Lung microvascular endothelial cell (primary cell): ENCODE data around the gene FGF14. TPM values are rescaled to one million over a fixed set of nuclear protein-coding genes. Genes with fewer than 3 reads are reported as not detected.

Experiments
- DNase-seq, 2 donors: peaks; one replicate each; pipeline versions ENCODE4 v3.0.0 to v3.0.0-alpha.2; 2010; ENCODE audit warnings: low read depth in 2 of 2
- total RNA-seq: library from RNA; depleted of rRNA; stranded (reverse); fragments of >200 nt; gene quantifications from 2 replicates; pipeline ENCODE4 v1.2.1, GENCODE V29; 2014

FGF14 gene
- total RNA-seq, 1 donor from 2014 or later = 0.79 TPM

DNA sequence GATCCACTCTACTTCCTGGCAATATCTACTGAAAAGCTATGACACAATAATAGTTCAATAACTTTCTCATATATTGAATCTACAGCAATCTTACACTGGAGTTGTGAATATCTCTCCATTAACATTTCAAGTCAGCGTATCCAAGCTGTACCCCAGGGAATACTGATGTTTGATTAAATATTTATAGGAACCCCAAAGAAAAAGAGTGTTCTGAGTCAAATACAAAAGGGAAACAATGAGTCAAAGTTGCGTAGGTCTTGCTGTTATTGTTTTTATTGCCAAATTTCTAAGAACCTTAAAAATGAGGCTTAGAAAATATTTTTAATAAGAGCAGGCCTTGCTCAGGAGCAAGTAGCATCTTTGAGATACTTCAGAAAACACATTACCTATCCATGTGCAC lies 415.5 kb downstream of the FGF14 start:
- no peak for DNase-seq

DNA sequence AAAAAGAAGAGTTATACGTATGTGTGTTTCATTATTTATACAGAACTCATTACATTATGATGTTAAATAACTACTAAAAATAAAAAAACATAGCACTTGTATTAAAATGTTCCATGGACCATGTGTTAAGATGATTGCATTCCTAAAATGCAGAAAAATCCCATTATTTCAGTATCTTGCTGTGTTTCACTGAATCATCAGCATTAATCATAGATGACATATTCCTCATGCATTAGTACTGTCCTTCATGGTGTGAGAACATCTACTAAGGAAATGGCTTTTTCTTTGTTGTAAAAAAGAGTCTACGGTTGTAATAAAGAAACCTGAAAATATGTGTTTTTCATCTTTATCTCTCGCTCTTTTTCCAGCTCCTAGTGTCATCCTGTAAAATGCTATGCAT lies 416.5 kb downstream of the FGF14 start:
- DNase-seq = no peak

DNA sequence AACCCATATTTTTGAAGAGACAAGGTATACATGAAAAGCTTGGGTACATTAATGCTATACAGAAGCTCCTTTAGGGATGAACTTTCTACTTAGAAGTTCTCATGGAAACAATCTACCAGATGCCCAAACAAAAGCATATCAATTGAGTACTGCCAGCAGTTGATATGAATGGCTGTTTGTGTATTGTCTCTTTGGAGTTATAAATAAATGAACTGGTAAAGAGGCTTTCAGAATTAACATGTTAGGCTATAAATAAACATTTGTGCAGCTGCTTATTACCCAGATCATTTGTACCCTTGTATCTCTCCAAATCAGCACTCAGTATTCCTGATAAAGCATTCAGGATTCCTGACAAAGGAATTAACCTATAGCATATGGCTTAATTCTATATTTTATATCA lies 418.9 kb downstream of the FGF14 start:
- DNase-seq = no peak

DNA sequence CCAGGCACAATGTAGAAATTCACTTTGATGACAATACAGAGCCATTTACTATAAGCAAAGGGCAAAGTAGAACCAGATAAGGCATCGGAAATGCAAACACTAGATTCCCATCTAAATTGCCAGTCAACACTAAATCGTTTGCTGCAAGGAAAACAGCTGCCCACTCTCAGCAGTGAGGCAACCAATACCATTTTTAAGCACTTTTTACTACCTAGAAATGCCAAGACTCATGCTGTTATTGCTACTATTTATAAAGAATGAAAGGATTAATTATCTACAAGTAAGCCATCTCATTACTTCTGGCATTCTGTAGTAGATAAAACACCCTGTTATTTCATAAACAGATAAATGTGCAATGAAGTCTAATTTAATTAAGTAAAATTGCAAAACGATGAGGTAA lies 422.0 kb downstream of the FGF14 start:
- DNase-seq = no peak

DNA sequence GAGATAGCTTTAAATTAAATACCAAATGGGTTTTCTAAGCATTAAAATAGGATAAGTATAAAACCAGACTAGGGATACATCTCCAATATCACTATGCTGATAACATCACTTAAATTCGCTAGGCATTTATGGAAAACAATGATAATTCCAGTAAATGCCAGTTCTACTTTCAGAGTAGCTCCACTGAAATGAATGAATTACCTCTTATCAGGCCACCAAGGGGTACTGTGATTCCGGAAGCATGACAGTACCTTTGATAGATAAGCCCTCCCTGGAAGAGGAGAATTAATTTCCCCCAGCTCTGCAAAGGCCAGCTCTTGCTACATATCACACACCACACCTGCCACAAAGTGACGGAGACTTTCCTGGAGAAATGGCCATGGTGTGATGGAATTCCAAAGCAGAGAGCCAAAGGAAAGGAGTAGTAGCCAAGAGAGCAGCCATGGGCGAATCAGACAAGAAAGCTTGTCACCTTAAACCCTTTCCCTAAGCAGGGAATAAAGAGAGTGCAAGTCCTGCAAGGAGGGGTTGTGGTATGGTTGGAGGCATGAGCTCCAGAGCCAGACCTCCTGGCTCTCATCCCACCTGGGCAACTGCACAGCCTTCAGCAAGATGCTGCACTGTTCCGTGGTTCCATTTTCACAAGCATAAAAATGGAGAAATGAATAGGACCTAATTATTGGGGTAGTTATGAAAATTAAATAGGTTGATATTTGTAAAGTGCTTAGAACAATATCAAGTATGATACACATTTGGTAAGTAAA lies 423.1 kb downstream of the FGF14 start:
- DNase-seq = no peak

DNA sequence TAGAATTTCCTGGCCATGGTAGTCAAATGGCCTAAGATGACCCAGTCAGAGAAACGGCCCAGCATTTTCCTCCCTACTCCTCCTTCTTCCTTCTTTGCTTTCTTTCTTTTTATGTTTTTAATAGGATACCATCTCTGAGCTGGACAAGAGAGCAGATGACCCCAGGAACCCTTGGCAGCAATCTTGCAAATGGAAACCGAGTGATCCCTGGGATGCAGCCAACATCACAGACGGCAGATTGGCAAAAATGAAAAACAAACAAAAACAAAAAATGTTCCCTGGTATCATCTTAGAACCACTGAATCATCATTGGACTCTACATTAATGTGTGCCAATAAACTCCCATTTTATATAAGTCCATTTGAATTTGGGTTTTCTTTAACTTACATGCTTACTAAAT lies 424.4 kb downstream of the FGF14 start:
- DNase-seq = peak in 1 of 2 donors; percentile 24

DNA sequence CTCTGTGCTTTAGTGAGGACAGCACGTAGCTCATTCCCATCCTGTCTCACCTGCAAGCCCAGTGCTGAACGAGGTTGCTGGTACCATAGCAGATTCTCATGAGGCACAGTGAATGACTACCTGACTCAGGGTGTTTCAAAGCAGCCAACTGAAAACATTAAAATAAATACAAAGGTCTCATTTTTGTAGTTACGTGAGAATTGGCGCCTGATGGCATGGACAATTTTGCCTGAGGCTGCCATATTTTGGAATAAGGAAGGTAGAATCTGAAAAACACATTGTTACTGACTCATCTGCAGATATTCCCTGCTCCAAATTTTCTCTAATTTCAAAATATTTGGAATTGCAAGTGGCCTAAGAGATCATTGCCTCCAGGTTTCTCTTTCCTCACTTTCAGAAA lies 429.7 kb downstream of the FGF14 start:
- DNase-seq = no peak

DNA sequence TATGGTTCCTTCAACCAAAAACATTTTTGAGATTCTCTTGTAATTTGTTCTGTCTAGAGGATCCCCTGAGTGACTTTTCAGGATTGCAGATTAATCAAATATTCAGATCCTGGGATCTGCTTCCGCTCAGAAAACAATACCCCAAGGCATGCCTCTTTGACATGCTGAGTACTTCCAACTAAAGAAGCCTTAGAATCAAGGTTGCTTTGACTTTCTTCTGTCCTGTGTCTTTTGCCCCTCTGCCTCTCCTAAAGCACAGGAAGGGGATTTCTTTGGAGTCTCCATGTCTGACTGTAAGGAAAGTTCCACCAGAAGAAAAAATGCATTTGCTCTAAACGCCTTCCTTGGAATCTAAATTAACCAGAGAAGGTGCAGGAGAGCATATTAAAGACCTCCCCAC lies 431.5 kb downstream of the FGF14 start:
- DNase-seq = no peak

DNA sequence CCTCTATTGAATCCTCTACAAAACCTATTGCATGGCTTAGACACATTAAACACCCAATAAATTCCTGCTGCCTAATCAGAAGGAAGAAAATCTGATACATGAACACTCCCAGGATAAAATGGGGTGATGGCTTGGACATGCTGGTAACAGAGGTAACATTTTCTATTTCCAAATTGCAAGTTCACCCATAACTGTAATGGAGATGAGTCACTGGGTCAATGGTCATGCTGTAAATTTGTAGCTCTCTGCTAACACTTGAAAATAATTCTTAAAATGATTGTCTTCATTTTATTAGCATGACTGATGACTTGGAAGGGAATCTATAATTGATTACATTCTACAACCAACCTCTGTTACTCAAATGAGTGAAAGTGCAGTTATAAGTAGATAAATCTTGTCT lies 434.1 kb downstream of the FGF14 start:
- no peak for DNase-seq

DNA sequence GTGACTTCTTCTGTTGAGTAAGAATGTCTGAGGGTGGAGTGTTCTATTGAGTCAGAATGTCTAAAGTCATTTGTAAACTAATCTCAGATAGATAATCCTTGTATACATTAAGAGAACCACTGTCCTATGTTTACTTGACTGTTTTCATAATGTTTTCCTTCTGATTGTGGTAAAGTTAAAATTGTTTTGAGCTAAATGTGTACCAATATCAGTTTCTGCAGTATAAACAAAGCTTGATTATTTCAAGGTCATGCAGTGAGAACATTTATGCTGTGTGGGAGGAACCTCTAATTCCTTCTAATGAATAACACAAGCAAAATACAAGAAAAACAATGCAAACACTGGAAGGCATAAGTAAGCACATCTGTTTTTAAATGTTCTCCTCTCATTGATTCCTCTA lies 434.6 kb downstream of the FGF14 start:
- no peak for DNase-seq

DNA sequence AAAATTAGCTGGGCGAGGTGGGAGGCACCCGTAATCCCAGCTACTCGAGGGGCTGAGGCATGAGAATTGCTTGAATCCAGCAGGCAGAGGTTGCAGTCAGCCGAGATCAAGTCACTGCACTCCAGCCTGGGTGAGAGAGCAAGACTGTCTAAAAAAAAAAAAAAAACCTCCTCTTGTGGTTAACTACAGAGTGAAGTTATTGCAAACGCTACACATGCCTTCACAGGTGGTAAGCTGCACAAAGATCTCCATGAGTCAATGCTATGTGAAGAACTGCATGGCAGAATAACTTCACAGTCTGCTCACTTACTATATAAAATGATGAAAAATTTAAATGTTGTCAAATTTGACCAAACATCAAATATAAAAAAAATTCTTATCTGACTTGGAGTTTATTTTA lies 436.8 kb downstream of the FGF14 start:
- DNase-seq = no peak

DNA sequence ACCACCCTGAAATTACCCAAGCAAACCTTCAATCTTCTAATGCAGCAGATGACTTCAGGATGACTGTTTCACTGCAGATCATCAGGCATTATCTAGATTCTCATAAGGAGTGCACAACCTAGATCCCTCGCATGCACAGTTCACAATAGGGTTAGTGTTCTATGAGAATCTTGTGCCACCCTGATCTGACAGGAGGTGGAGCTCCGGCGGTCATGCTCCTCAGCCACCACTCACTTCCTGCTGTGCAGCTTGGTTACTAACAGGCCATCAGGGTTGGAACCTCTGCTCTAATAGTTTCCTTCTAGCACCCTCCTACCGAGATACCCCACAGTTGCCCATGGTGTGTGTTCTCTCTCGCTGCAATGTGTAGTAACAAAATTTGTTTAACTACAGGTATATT lies 442.8 kb downstream of the FGF14 start:
- DNase-seq = no peak

DNA sequence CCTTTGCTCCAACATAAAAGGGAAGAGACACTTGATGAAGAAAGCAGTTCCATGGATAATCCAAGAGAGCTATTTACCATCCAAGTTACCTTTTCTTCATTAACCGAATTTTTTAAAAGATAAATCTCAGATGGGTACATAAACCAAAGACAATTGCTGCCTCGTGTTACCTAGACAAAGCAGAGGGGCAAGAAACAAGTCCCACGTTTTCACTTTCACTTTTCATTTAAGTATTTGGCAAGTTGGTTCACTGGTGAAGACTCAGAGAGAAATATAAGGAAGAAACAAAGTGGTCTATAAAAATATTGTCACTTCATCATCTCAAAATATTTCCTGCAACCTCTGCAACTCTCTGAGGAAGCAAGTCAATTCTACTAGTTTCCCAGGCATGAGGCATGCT lies 446.1 kb downstream of the FGF14 start:
- no peak for DNase-seq

DNA sequence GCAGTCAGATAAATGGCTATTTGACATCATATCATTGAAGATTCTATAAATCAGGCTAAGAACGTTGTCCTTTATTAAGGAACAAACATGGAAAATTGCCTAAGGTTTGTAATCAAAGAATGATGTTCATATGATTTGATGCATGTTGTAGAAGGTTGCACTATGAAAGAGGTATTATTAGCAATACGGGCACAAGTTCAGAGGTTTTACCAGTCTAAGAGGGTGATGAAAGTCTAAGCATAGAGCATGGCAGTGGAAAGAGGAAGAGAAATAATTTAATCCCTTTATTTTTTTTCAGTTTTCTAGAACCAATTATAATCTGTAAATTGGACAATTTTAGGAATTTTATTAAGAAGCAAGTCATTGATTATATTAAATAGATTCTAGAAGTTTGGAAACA lies 450.7 kb downstream of the FGF14 start:
- no peak for DNase-seq

DNA sequence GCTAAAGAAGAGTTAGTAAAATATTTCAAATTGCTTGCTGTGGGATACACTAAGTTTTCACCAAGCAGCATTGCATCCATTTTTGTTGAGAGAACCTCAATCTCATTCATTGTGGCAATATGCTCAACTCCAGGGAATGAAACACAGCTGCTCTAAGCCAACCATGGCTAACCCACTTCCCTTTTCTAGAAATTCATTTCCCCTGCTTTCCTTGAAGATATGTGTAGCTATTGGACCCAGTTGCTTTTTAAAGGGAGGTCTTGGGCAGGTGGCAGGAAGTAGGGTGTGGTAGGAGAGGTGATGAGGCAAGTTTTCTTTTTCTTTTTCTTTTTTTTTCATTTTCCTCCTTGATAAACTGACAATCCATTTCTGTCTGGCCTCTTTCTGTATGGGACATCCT lies 452.2 kb downstream of the FGF14 start:
- no peak for DNase-seq

DNA sequence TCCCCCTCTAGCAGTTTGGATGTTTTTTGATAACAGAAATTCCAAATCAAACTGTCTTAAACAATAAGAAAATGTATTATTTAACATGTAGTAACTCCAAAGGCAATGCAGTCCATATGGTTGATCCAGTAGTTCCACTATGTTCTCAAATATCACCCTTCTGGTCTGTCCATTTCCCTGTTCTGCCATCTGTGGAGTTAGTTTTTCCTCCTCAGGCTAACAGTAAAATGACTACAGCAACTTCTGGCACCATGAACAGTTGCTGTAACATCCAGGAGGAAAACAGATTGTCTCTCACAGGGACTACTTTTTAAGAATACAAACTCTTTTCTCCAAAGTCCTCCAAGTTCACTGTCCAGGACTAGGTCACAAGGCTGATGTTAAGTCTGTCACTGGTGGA lies 455.4 kb downstream of the FGF14 start:
- DNase-seq = no peak

DNA sequence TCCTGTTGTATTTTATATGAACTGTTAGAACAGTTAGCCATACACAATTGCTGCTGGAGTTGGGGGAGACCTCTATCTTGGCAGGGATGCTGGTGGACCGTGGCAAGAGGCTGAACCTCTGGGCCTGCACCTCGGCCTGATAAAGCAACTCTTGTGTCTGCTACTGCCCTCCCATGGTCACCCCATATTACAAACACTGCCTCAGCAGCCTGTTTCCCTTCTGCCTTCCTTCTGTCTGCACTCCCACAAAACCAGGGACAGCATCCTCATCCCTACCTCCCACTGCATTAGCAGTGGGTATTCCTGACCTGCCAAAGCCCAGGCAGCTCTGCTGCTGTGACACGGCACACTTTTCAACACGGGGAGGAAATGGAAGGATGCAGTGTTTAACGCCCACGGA lies 456.4 kb downstream of the FGF14 start:
- peak in 1 of 2 donors; percentile 1 for DNase-seq

DNA sequence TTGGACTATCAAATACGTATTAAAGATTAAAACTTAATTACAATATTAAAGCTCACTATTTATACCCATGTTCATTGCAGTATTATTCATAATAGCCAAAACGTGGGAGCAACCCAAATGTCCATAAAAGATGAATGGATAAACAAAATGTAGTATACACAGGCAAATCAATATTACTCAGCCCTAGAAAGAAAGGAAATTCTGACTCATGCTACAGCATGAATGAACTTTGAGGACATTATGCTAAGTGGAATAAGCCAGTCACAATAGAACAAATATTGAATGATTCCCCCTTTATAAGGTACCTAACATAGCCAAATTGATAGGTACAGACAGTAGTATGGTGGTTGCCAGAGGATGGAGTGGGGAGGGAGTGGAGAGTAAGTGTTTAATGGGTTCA lies 457.3 kb downstream of the FGF14 start:
- no peak for DNase-seq

DNA sequence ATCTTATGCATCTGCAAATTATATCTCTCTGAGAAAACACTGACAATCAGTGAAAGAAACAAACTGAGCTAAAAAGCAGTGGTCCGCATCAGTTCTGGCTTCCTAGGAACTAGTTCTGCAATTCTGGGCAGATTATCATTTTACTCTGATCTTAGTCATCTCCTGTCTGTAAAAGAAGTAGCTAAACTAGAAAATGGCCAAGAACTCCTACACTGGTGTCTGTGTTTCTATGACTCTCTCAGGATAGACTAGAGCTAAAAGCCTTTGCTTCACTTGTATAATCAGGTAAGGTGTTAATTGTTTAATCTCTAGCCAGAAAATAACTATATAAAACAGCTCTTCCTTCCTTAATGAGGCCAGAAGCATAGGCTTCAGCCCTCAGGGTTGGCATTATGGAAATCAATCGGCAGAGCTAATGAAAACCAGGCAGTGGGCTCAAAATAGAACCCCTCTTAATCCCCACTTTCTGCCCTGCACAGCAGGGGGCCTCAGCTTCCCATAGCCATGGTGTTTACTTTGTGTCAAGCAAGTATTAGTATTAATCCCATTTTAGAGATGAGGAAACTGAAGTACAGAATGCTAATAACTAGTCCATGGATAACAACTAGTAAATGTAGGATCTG lies 459.2 kb downstream of the FGF14 start:
- no peak for DNase-seq

DNA sequence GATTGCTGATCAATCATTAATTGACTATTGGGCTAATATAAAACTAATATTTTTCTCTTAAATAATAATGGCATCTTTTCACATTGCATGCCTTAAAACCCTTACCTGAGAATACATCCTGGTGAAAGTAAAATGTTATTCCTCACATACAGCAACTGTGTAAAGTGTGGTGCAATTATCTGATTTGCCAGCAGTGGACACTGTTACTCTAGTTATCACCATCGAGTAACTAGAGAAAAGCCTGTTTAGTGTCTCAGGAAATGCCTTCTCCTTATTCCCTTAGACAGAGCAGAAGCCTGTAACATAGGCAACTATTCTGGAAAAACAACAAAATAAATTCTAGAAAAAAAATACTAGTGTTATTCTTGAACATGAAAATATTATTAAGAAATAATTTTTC lies 459.8 kb downstream of the FGF14 start:
- DNase-seq = peak; percentile 8 to 35

DNA sequence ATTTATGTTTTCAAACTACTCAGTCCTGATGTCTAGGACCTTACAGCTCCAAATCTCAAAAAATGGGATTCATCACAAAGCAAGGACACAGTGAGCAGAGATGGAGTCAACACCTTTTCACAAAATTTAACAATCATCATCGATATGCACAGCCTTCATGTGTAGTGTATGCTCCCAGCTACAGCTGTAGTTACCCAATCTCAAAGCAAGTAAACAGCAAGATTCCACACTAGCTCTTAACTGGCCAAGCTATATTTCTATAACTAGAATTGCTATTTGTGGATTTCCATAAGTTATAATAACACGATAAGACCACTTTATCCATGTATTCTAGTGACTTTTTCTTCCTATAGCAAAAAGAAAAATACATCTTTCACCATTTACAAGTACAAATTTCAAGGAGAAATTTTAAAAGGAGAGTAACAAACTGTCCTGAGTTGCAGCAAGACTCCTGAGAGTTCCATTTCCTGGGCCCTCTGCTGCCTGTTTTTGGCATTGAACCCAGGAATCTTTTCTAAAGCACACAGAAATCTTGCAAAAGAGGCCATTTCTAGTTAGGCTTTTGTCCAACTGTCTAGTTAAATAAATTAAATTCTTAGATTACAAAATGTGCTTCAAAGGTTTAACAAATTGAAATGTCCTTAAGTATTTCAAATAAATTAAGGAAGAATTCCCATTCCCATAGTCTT lies 460.6 kb downstream of the FGF14 start:
- DNase-seq = no peak

DNA sequence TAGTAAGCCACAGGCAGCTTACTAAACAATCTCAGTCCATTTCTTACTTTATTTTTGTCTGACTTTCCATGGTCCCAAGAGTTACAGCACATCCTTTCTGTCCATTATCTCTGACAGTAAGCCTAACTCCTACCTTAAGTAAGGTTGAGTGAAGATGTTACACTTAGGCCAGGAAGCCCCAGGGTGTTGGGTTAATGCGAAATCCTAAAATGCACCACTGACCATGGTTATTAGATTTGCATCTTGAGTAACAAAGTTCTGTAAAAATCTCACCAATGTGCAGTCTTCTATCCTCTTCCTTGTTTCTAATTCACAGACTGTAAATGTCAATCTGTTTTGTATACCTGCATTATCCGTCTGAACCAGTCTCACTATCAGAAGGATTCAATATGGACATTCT lies 462.5 kb downstream of the FGF14 start:
- no peak for DNase-seq

DNA sequence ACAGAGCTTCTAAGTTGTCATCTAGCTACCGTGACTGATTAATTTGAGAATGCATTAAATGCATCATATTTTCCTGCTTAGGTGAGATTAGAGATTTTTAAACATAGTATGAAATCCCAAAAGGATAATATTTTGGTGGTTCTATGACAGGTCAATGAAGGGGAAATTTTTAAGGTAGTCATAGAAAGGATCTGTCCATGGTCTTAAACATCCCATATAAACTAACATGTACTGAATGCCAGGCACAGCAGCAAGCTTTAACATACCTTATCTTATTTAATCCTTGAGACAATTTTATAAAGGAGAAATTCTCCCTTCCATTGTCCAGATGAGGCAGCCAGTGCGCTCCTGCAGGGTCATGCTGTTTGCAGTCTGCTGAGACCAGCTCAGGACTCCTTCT lies 466.0 kb downstream of the FGF14 start:
- DNase-seq = no peak
